ENCODE measurements around the gene HRAS. TPM values are rescaled to one million over a fixed set of nuclear protein-coding genes. Genes with fewer than 3 reads are reported as not detected.
A peak's percentile ranks its signal among the peaks of the same experiment; 100 is the strongest.

The HRAS gene
- total and polyA plus RNA-seq, 4 donors, result 20.5 to 133 (median 69.7) TPM

DNA sequence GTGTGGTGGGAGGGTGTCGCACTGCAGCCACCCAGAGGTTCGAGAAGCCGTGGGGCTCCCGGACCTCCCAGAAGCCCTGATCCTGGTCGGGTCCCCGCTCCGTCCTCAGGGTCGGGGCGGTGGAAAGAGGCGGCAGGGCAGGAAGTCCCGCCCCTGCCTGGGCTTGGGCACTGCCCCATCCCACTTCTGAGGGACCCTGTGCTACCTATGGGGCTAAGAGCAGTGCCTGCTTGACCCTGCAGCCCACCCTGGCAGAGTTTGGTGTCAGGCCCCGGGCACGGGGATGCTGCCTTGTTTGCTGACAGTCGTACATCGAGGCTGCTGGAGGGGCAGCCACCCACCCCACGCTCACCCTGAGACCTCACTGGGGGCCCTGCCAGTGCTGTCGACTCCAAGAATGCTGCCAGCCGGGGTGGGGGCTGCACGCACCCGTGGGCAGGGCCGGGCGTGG, 47.8 kb downstream of the HRAS start:
- H3K4me3 ChIP-seq, result no peak overlapping the region
- no peak for ATAC-seq (ENCODE audit: insufficient read depth, low FRiP score)
- no peaks in the 10 kb centered on the region for H3K27me3 ChIP-seq (ENCODE audit: control insufficient read depth in 3 of 3, insufficient read depth in 3 of 3, low read length in 2 of 3)
- WGBS, 2 donors, result 85 to 88% methylated on average over 22 of the region's 22 CpGs
- peaks cover 0 to 25% (median 8%) of the 10 kb centered on the region in 4 donors for H3K36me3 ChIP-seq (ENCODE audit: control insufficient read depth in 4 of 4, insufficient read depth in 4 of 4, low read length in 4 of 4)
- no peaks in the 10 kb centered on the region for H3K9me3 ChIP-seq (ENCODE audit: control insufficient read depth in 4 of 4, insufficient read depth in 3 of 4, low read length in 3 of 4)
- TF ChIP-seq, protein P1, sequence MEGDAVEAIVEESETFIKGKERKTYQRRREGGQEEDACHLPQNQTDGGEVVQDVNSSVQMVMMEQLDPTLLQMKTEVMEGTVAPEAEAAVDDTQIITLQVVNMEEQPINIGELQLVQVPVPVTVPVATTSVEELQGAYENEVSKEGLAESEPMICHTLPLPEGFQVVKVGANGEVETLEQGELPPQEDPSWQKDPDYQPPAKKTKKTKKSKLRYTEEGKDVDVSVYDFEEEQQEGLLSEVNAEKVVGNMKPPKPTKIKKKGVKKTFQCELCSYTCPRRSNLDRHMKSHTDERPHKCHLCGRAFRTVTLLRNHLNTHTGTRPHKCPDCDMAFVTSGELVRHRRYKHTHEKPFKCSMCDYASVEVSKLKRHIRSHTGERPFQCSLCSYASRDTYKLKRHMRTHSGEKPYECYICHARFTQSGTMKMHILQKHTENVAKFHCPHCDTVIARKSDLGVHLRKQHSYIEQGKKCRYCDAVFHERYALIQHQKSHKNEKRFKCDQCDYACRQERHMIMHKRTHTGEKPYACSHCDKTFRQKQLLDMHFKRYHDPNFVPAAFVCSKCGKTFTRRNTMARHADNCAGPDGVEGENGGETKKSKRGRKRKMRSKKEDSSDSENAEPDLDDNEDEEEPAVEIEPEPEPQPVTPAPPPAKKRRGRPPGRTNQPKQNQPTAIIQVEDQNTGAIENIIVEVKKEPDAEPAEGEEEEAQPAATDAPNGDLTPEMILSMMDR (IDR thresholded peaks at IDR 0.05; ENCODE audit: control extremely low read depth, extremely low read depth), result no peak
- H3K27ac ChIP-seq (ENCODE audit: low read depth in 1 of 2, low read length in 1 of 2), result no peak overlapping the region
- no peak overlapping the region for H3K9ac ChIP-seq (ENCODE audit: insufficient read depth in 1 of 2, low read length in 2 of 2)
- peak in 1 of 3 donors; percentile 6 for DNase-seq
- H3K4me1 ChIP-seq (ENCODE audit: control insufficient read depth in 5 of 5, insufficient read depth in 5 of 5, low read length in 5 of 5), result no peaks in the 10 kb centered on the region

DNA sequence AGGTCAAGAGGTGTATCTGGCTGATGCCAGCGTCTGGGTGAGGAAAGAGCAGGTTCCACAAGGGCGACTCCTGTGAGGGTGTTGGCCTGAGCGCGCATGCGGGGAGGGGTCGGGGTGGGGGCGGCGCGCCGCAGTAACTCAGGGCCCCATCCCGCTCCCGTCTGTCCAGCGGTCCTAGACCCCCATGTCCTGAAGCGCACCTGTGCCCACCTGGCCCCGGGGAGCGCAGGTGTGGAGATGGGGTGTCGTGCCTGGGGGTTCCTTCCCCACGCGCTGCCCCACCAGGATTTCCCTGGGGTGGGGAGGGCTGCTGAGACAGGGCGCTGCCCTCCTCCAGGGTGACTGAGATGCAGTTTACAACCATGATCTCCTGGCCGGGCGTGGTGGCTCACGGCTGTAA, 49.2 kb downstream of the HRAS start:
- DNase-seq (no peak), ATAC-seq (ENCODE audit: insufficient read depth, low FRiP score) (no peak)
- no peaks in the 10 kb centered on the region for H3K9me3 ChIP-seq (ENCODE audit: control insufficient read depth in 4 of 4, insufficient read depth in 3 of 4, low read length in 3 of 4)
- H3K27me3 ChIP-seq (ENCODE audit: control insufficient read depth in 3 of 3, insufficient read depth in 3 of 3, low read length in 2 of 3), result no peaks in the 10 kb centered on the region
- no peak overlapping the region for H3K9ac ChIP-seq (ENCODE audit: insufficient read depth in 1 of 2, low read length in 2 of 2)
- 97% methylated on average over 23 of the region's 23 CpGs for WGBS, 2 donors
- H3K4me1 ChIP-seq (ENCODE audit: control insufficient read depth in 5 of 5, insufficient read depth in 5 of 5, low read length in 5 of 5), result no peaks in the 10 kb centered on the region
- H3K27ac ChIP-seq (ENCODE audit: low read depth in 1 of 2, low read length in 1 of 2), result no peak overlapping the region
- TF ChIP-seq, protein P1 (IDR thresholded peaks at IDR 0.05; ENCODE audit: control extremely low read depth, extremely low read depth), result no peak
- peaks cover 0 to 22% (median 8%) of the 10 kb centered on the region in 4 donors for H3K36me3 ChIP-seq (ENCODE audit: control insufficient read depth in 4 of 4, insufficient read depth in 4 of 4, low read length in 4 of 4)
- H3K4me3 ChIP-seq, result no peak overlapping the region

DNA sequence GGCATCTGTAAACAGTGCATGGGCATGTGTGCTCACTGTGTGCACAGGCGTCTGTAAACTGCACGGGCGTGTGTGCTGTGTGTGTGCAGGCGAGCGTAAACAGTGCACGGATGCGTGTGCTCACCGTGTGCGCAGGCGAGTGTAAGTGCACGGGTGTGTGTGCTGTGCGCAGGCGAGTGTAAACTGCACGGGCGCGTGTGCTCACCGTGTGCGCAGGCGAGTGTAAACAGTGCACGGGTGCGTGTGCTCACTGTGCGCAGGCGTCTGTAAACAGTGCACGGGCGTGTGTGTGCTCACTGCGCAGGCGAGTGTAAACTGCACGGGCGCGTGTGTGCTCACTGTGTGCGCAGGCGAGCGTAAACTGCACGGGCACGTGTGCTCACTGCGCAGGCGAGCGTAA, 50.8 kb downstream of the HRAS start:
- DNase-seq, result no peak
- H3K9ac ChIP-seq (ENCODE audit: insufficient read depth in 1 of 2, low read length in 2 of 2), result no peak overlapping the region
- no peaks in the 10 kb centered on the region for H3K4me1 ChIP-seq (ENCODE audit: control insufficient read depth in 5 of 5, insufficient read depth in 5 of 5, low read length in 5 of 5)
- H3K9me3 ChIP-seq (ENCODE audit: control insufficient read depth in 4 of 4, insufficient read depth in 3 of 4, low read length in 3 of 4), result no peaks in the 10 kb centered on the region
- no peak overlapping the region for H3K4me3 ChIP-seq
- H3K36me3 ChIP-seq (ENCODE audit: control insufficient read depth in 4 of 4, insufficient read depth in 4 of 4, low read length in 4 of 4), result peaks cover 0 to 8% (median 2%) of the 10 kb centered on the region in 4 donors
- ATAC-seq (ENCODE audit: insufficient read depth, low FRiP score), result no peak
- 94 to 95% methylated on average over 38 of the region's 38 CpGs for WGBS, 2 donors
- no peak overlapping the region for H3K27ac ChIP-seq (ENCODE audit: low read depth in 1 of 2, low read length in 1 of 2)
- H3K27me3 ChIP-seq (ENCODE audit: control insufficient read depth in 3 of 3, insufficient read depth in 3 of 3, low read length in 2 of 3), result no peaks in the 10 kb centered on the region
- TF ChIP-seq, protein P1 (IDR thresholded peaks at IDR 0.05; ENCODE audit: control extremely low read depth, extremely low read depth), result no peak

Small RNAs within 50 kb of the gene (small RNA-seq; reads per million reads assigned to genes)
- gene MIR210 (ENCODE audit: low replicate concordance), result 8.7 reads per million, percentile 96 among the genes with 10 or more reads in this experiment

Other genes with a start within 250 kb of the HRAS start
- gene PGGHG, start 246.4 kb downstream of the HRAS start, total RNA-seq, result 10 to 100 TPM; 21.6 to 63.3 TPM
- 100 to 1,000 TPM; 112 to 145 TPM for gene PGGHG, start 246.4 kb downstream of the HRAS start, polyA plus RNA-seq
- not detected for gene IFITM5, start 236.1 kb downstream of the HRAS start, total RNA-seq
- not detected for gene IFITM5, start 236.1 kb downstream of the HRAS start, polyA plus RNA-seq
- 100 to 1,000 TPM in 1 of 2 donors, 10 to 100 TPM in 1; 75.7 to 656 TPM for gene IFITM2, start 227.8 kb downstream of the HRAS start, total RNA-seq
- gene IFITM2, start 227.8 kb downstream of the HRAS start, polyA plus RNA-seq, result 1,000 to 10,000 TPM; 1,063 to 4,189 TPM
- 100 to 1,000 TPM in 1 of 2 donors, 10 to 100 TPM in 1; 53.3 to 104 TPM for gene IFITM1, start 221.5 kb downstream of the HRAS start, total RNA-seq
- gene IFITM1, start 221.5 kb downstream of the HRAS start, polyA plus RNA-seq, result 100 to 1,000 TPM; 275 to 531 TPM
- 100 to 1,000 TPM; 191 to 903 TPM for gene IFITM3, start 214.7 kb downstream of the HRAS start, total RNA-seq
- gene IFITM3, start 214.7 kb downstream of the HRAS start, polyA plus RNA-seq, result 1,000 to 10,000 TPM; 1,642 to 2,585 TPM
- 1 to 10 TPM; 1.4 to 6.8 TPM for gene B4GALNT4, start 166.1 kb downstream of the HRAS start, total RNA-seq
- gene B4GALNT4, start 166.1 kb downstream of the HRAS start, polyA plus RNA-seq, result 1 to 10 TPM; 2.1 to 4.6 TPM
- 10 to 100 TPM; 15.7 to 63.1 TPM for gene PKP3, start 141.4 kb downstream of the HRAS start, total RNA-seq
- gene PKP3, start 141.4 kb downstream of the HRAS start, polyA plus RNA-seq, result 10 to 100 TPM; 33.8 to 46.8 TPM
- 10 to 100 TPM; 25.7 to 87.3 TPM for gene SIGIRR, start 120.6 kb downstream of the HRAS start, total RNA-seq
- gene SIGIRR, start 120.6 kb downstream of the HRAS start, polyA plus RNA-seq, result 100 to 1,000 TPM in 1 of 2 donors, 10 to 100 TPM in 1; 43.4 to 112 TPM
- gene ANO9, start 93.6 kb downstream of the HRAS start, total RNA-seq, result 10 to 100 TPM in 1 of 2 donors, 1 to 10 TPM in 1; 5.8 to 17.6 TPM
- gene ANO9, start 93.6 kb downstream of the HRAS start, polyA plus RNA-seq, result 10 to 100 TPM in 1 of 2 donors, 1 to 10 TPM in 1; 8.7 to 18.6 TPM
- gene PTDSS2, start 85.3 kb downstream of the HRAS start, total RNA-seq, result 10 to 100 TPM; 26.8 to 29.4 TPM
- gene PTDSS2, start 85.3 kb downstream of the HRAS start, polyA plus RNA-seq, result 10 to 100 TPM; 20.4 to 36.5 TPM
- 100 to 1,000 TPM; 152 to 313 TPM for gene RNH1, start 28.3 kb downstream of the HRAS start, total RNA-seq
- 100 to 1,000 TPM; 153 to 315 TPM for gene RNH1, start 28.3 kb downstream of the HRAS start, polyA plus RNA-seq
- gene LRRC56, start 2.0 kb upstream of the HRAS start, total RNA-seq, result 10 to 100 TPM in 1 of 2 donors, 1 to 10 TPM in 1; 3.4 to 11.7 TPM
- gene LRRC56, start 2.0 kb upstream of the HRAS start, polyA plus RNA-seq, result 1 to 10 TPM; 3.8 to 5.7 TPM
- 1 to 10 TPM; 3.0 to 9.7 TPM for gene LMNTD2, start 25.2 kb upstream of the HRAS start, total RNA-seq
- 1 to 10 TPM; 2.3 to 4.6 TPM for gene LMNTD2, start 25.2 kb upstream of the HRAS start, polyA plus RNA-seq
- gene RASSF7, start 25.4 kb upstream of the HRAS start, total RNA-seq, result 10 to 100 TPM; 53.5 to 79.4 TPM
- gene RASSF7, start 25.4 kb upstream of the HRAS start, polyA plus RNA-seq, result 100 to 1,000 TPM in 1 of 2 donors, 10 to 100 TPM in 1; 47.9 to 153 TPM
- gene PHRF1, start 40.9 kb upstream of the HRAS start, total RNA-seq, result 10 to 100 TPM; 23.2 to 39.3 TPM
- 10 to 100 TPM; 16.3 to 23.7 TPM for gene PHRF1, start 40.9 kb upstream of the HRAS start, polyA plus RNA-seq
- gene IRF7, start 80.4 kb upstream of the HRAS start, total RNA-seq, result 10 to 100 TPM; 24.7 to 43.5 TPM
- 10 to 100 TPM; 62.1 to 68.3 TPM for gene IRF7, start 80.4 kb upstream of the HRAS start, polyA plus RNA-seq
- not detected for gene CDHR5, start 89.4 kb upstream of the HRAS start, total RNA-seq
- gene CDHR5, start 89.4 kb upstream of the HRAS start, polyA plus RNA-seq, result under 1 TPM; 0.02 to 0.10 TPM
- gene SCT, start 91.6 kb upstream of the HRAS start, total RNA-seq, result not detected
- gene SCT, start 91.6 kb upstream of the HRAS start, polyA plus RNA-seq, result not detected
- gene DRD4, start 101.7 kb upstream of the HRAS start, total RNA-seq, result 1 to 10 TPM in 1 of 2 donors, not detected in 1; 1.1 TPM
- gene DRD4, start 101.7 kb upstream of the HRAS start, polyA plus RNA-seq, result under 1 TPM; 0.05 to 0.35 TPM
- 10 to 100 TPM; 18.5 to 33.1 TPM for gene DEAF1, start 159.6 kb upstream of the HRAS start, total RNA-seq
- gene DEAF1, start 159.6 kb upstream of the HRAS start, polyA plus RNA-seq, result 10 to 100 TPM; 20.0 to 24.7 TPM
- gene TMEM80, start 160.2 kb upstream of the HRAS start, total RNA-seq, result 10 to 100 TPM; 10.3 to 23.2 TPM
- 10 to 100 TPM; 13.8 to 28.1 TPM for gene TMEM80, start 160.2 kb upstream of the HRAS start, polyA plus RNA-seq
- gene EPS8L2, start 170.7 kb upstream of the HRAS start, total RNA-seq, result 100 to 1,000 TPM in 1 of 2 donors, 10 to 100 TPM in 1; 92.4 to 166 TPM
- 100 to 1,000 TPM in 1 of 2 donors, 10 to 100 TPM in 1; 35.6 to 114 TPM for gene EPS8L2, start 170.7 kb upstream of the HRAS start, polyA plus RNA-seq
- gene TALDO1, start 211.9 kb upstream of the HRAS start, total RNA-seq, result 100 to 1,000 TPM; 128 to 292 TPM
- 100 to 1,000 TPM; 186 to 311 TPM for gene TALDO1, start 211.9 kb upstream of the HRAS start, polyA plus RNA-seq
- gene GATD1, start 241.9 kb upstream of the HRAS start, total RNA-seq, result 10 to 100 TPM; 24.6 to 63.1 TPM
- 10 to 100 TPM; 22.1 to 53.6 TPM for gene GATD1, start 241.9 kb upstream of the HRAS start, polyA plus RNA-seq

All from lung (tissue), 13 donors.